DOHH2 (cell line): ENCODE results near the gene ZNF697.
"Not testable (repeated sequence)": the region's sequence is repeated elsewhere in the genome, so short reads cannot be mapped to it uniquely, and the experiment has no call there.

Experiments used
- H3F3A ChIP-seq: fragments of 200-600 bp; sonication (generic), shearing (Covaris generic); 2 replicates; pipeline ENCODE4 v1.6.0; 2016; ENCODE audit warnings: antibody characterized with exemption, mild to moderate bottlenecking; ENCODE audit not compliant: control insufficient read depth, insufficient read depth
- H3K27ac ChIP-seq: fragments of 200-600 bp; sonication (generic); 2 replicates; pipeline ENCODE4 v1.5.1; 2014; ENCODE audit warnings: low read depth, mild to moderate bottlenecking, low read length, moderate library complexity
- H3K27me3 ChIP-seq: fragments of 200-600 bp; sonication (generic); 2 replicates; pipeline ENCODE4 v1.6.1; 2014; ENCODE audit warnings: mild to moderate bottlenecking, low read length, mixed read lengths; ENCODE audit not compliant: control insufficient read depth
- H3K36me3 ChIP-seq: fragments of 200-600 bp; sonication (generic); 2 replicates; pipeline ENCODE4 v1.6.1; 2014; ENCODE audit warnings: mild to moderate bottlenecking, low read length, moderate library complexity, mixed read lengths; ENCODE audit not compliant: control insufficient read depth
- H3K4me1 ChIP-seq: fragments of 200-600 bp; sonication (generic); 2 replicates; pipeline ENCODE4 v1.6.1; 2014; ENCODE audit warnings: mild to moderate bottlenecking, low read length, mixed read lengths; ENCODE audit not compliant: control insufficient read depth
- H3K4me2 ChIP-seq: fragments of 200-600 bp; sonication (generic); 2 replicates; pipeline ENCODE4 v1.6.0; 2014; ENCODE audit warnings: mild to moderate bottlenecking, low read length, moderate library complexity
- H3K4me3 ChIP-seq: fragments of 200-600 bp; sonication (generic); 2 replicates; pipeline ENCODE4 v1.5.1; 2014; ENCODE audit warnings: mild to moderate bottlenecking, low read length, mixed read lengths
- H3K79me2 ChIP-seq: fragments of 200-600 bp; sonication (generic); 2 replicates; pipeline ENCODE4 v1.6.1; 2014; ENCODE audit warnings: mild to moderate bottlenecking, low read length, mixed read lengths; ENCODE audit not compliant: control insufficient read depth
- H3K9me2 ChIP-seq: fragments of 200-600 bp; sonication (generic); replicated peaks from 2 replicates; pipeline ENCODE4 v1.6.1; 2014; ENCODE audit warnings: mild to moderate bottlenecking, low read length, mixed read lengths; ENCODE audit not compliant: control insufficient read depth
- H3K9me3 ChIP-seq: fragments of 200-600 bp; sonication (generic); 2 replicates; pipeline ENCODE4 v1.6.1; 2014; ENCODE audit warnings: antibody characterized with exemption, low read length, mixed read lengths; ENCODE audit not compliant: control insufficient read depth, insufficient read depth
- H4K20me1 ChIP-seq: fragments of 200-600 bp; sonication (generic); 2 replicates; pipeline ENCODE4 v1.6.0; 2014; ENCODE audit warnings: low read depth, mild to moderate bottlenecking, antibody characterized with exemption, low read length, moderate library complexity; ENCODE audit not compliant: control insufficient read depth, insufficient read depth
- EZH2phosphoT487 ChIP-seq: fragments of 200-600 bp; sonication (generic); IDR thresholded peaks from 2 replicates; pipeline ENCODE4 v1.6.1; 2017; ENCODE audit warnings: borderline replicate concordance, mild to moderate bottlenecking, antibody characterized with exemption, low read length, moderate library complexity, mixed read lengths
- TF ChIP-seq, protein P1 (sequence below): fragments of 200-600 bp; sonication (generic); IDR thresholded peaks from one replicate; pipeline ENCODE4 v1.5.1; 2014; ENCODE audit warnings: antibody characterized with exemption, mild to moderate bottlenecking, low read depth, low read length; ENCODE audit not compliant: poor library complexity, severe bottlenecking

Gene ZNF697

GRCh38 chr1:119647734-119648619 lies at the start of gene ZNF697:
TSS of gene ZNF697 (minus strand) at chr1:119648266. CDS start at chr1:119626100, 22,166 bp downstream.
- H3K9me2 ChIP-seq, result no peaks in the 10 kb centered on the region
- no peaks in the 10 kb centered on the region for H3K79me2 ChIP-seq
- no peaks in the 10 kb centered on the region for H4K20me1 ChIP-seq
- H3K36me3 ChIP-seq, result no peaks in the 10 kb centered on the region
- TF ChIP-seq, protein P1, sequence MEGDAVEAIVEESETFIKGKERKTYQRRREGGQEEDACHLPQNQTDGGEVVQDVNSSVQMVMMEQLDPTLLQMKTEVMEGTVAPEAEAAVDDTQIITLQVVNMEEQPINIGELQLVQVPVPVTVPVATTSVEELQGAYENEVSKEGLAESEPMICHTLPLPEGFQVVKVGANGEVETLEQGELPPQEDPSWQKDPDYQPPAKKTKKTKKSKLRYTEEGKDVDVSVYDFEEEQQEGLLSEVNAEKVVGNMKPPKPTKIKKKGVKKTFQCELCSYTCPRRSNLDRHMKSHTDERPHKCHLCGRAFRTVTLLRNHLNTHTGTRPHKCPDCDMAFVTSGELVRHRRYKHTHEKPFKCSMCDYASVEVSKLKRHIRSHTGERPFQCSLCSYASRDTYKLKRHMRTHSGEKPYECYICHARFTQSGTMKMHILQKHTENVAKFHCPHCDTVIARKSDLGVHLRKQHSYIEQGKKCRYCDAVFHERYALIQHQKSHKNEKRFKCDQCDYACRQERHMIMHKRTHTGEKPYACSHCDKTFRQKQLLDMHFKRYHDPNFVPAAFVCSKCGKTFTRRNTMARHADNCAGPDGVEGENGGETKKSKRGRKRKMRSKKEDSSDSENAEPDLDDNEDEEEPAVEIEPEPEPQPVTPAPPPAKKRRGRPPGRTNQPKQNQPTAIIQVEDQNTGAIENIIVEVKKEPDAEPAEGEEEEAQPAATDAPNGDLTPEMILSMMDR, result no peak
- no peak for TF ChIP-seq EZH2phosphoT487
- H3K4me1 ChIP-seq, result no peaks in the 10 kb centered on the region
- peaks cover 23% of the 10 kb centered on the region for H3K27me3 ChIP-seq
- no peak within 1 kb of the TSS for H3K4me2 ChIP-seq
- no peaks in the 10 kb centered on the region for H3F3A ChIP-seq
- H3K27ac ChIP-seq, result no peak within 1 kb of the TSS
- H3K9me3 ChIP-seq, result no peaks in the 10 kb centered on the region
- H3K4me3 ChIP-seq, result no peak within 1 kb of the TSS

GRCh38 chr1:119697598-119697997 lies 49.5 kb upstream of the ZNF697 start:
- Histone ChIP-seq H3K9me3 (peaks cover 11% of the 10 kb centered on the region), H3K27me3 (no peaks in the 10 kb centered on the region), H3K36me3 (no peaks in the 10 kb centered on the region), H3K4me2 (no peak overlapping the region), H3K27ac (no peak overlapping the region), H3K4me1 (no peaks in the 10 kb centered on the region), H3K79me2 (no peaks in the 10 kb centered on the region), H3F3A (no peaks in the 10 kb centered on the region), H4K20me1 (no peaks in the 10 kb centered on the region), H3K4me3 (no peak overlapping the region), H3K9me2 (no peaks in the 10 kb centered on the region)
- TF ChIP-seq, protein P1, result no peak
- TF ChIP-seq EZH2phosphoT487, result no peak

DNA sequence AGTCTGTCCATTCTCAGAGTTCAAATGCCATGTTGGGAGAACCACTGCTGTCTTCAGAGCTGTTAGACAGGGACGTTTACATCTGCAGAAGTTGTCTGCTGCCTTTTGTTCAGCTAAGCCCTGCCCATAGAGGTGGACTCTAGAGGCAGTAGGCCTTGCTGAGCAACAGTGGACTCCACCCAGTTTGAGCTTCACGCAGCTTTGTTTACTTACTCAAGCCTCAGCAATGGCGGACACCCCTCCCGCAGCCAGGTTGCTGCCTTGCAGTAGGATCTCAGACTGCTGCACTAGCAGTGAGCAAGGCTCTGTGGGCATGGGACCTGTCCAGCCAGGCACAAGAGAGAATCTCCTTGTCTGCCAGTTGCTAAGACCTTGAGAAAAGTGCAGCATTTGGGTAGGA lies 48.8 kb upstream of the ZNF697 start:
- not testable (repeated sequence) for H3K4me2 ChIP-seq, H3F3A ChIP-seq, H3K36me3 ChIP-seq, H3K27me3 ChIP-seq, H3K79me2 ChIP-seq, H3K9me3 ChIP-seq, H4K20me1 ChIP-seq, H3K4me3 ChIP-seq, H3K9me2 ChIP-seq, H3K27ac ChIP-seq, H3K4me1 ChIP-seq

DNA sequence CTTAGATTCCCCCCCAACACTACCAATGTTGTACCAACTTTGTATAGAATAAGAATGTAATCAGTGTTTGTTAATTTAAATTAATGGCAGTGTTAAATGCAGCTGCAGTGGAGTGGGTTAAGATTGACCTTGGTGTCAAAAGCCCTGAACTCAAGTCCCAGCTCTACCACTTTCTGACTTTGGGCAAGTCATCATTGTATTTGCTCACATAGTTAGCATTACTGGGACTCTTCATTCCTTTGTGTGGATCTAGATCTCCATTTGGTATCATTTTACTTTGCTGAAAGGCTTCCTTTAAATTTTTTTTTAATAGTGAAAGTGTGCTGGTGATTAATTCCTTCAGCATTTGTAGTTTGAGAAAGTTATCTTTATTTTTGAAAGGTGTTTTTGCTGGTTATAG lies 41.4 kb upstream of the ZNF697 start:
- H3K9me3 ChIP-seq, result no peaks in the 10 kb centered on the region
- TF ChIP-seq, protein P1, result no peak
- no peaks in the 10 kb centered on the region for H3K4me1 ChIP-seq
- no peaks in the 10 kb centered on the region for H3K9me2 ChIP-seq
- H3K4me2 ChIP-seq, result no peak overlapping the region
- no peaks in the 10 kb centered on the region for H3K36me3 ChIP-seq
- H3F3A ChIP-seq, result no peaks in the 10 kb centered on the region
- H3K79me2 ChIP-seq, result no peaks in the 10 kb centered on the region
- no peaks in the 10 kb centered on the region for H4K20me1 ChIP-seq
- H3K27me3 ChIP-seq, result peaks cover 6% of the 10 kb centered on the region
- H3K27ac ChIP-seq, result no peak overlapping the region
- no peak overlapping the region for H3K4me3 ChIP-seq
